Measurements from ENCODE around the gene TMEM269. TPM values are rescaled to one million over a fixed set of nuclear protein-coding genes. Genes with fewer than 3 reads are reported as not detected.

TMEM269 gene
- total and polyA plus RNA-seq, 2 donors (not counting 1 experiment from before 2014, with no cell fraction given), result 0.21 to 0.47 TPM

- DNase-seq, result no peak
- Histone ChIP-seq H3K36me3 (replicated peaks in 1 of 2; ENCODE audit: control extremely low read depth in 1 of 2, control insufficient read depth in 1 of 2, extremely low read depth in 1 of 2, insufficient read depth in 2 of 2, low read length in 1 of 2) (peaks cover 10 to 33% of the 10 kb centered on the region in 2 experiments), H3K9me3 (ENCODE audit: control extremely low read depth in 1 of 3, control insufficient read depth in 2 of 3, insufficient read depth in 1 of 3, low read length in 2 of 3) (no peaks in the 10 kb centered on the region), H3K4me1 (ENCODE audit: control insufficient read depth in 2 of 2, insufficient read depth in 2 of 2, low read length in 2 of 2) (peaks cover 15 to 21% of the 10 kb centered on the region in 2 donors), H3K79me2 (ENCODE audit: control insufficient read depth, insufficient read depth, low read length) (peaks cover 16% of the 10 kb centered on the region), H3K27ac (ENCODE audit: low read length in 2 of 2) (peak overlapping the region; percentile 51 to 79), H3K4me2 (replicated peaks; ENCODE audit: low read depth, low read length, poor library complexity, severe bottlenecking) (peak overlapping the region; percentile 36), H3K27me3 (replicated peaks in 1 of 4; ENCODE audit: control extremely low read depth in 1 of 4, control insufficient read depth in 3 of 4, insufficient read depth in 4 of 4, low read length in 3 of 4) (no peaks in the 10 kb centered on the region), H2AFZ (ENCODE audit: insufficient read depth, low read depth, low read length, poor library complexity, severe bottlenecking) (peak overlapping the region; percentile 11), H4K20me1 (ENCODE audit: control insufficient read depth, insufficient read depth, low read length, poor library complexity, severe bottlenecking) (no peaks in the 10 kb centered on the region), H3K4me3 (ENCODE audit: control extremely low read depth in 1 of 5, extremely low read depth in 1 of 5, insufficient read depth in 1 of 5, low read depth in 2 of 5, low read length in 4 of 5) (no peak overlapping the region), H3K9ac (ENCODE audit: low read length) (no peak overlapping the region)
- H3K27ac Mint-ChIP-seq, result peak overlapping the region; percentile 68
- 78% methylated on average over 9 of the region's 9 CpGs for WGBS (ENCODE audit: insufficient coverage)
- no peak overlapping the region for H3K4me3 Mint-ChIP-seq
- no peaks in the 10 kb centered on the region for H3K27me3 Mint-ChIP-seq
- no peak for TF ChIP-seq EZH2 (IDR thresholded peaks at IDR 0.05; ENCODE audit: borderline replicate concordance, insufficient read depth, low read depth, low read length, poor library complexity, severe bottlenecking)
- no peak for TF ChIP-seq CTCF (IDR thresholded peaks at IDR 0.05)
- CTCF ChIA-PET, result interaction anchor here (0.9 to 1.7 kb wide), 6 partner anchors 9 to 314 kb away, joined by 4 to 6 read pairs (median 4); partner anchors contain the start of gene YBX1
- intact Hi-C loops (cut with micrococcal nuclease), result no loop called here
- no peaks in the 10 kb centered on the region for H3K9me3 Mint-ChIP-seq (ENCODE audit: insufficient read depth)
- no peak for ATAC-seq (ENCODE audit: low read depth)
- POLR2A ChIA-PET, result no interaction called here
- H3K4me1 Mint-ChIP-seq, result peaks cover 15% of the 10 kb centered on the region
These were observed 25.7 kb upstream of the TMEM269 start for GRCh38 chr1:42759114-42759513.

- no peak overlapping the region for H3K4me2 ChIP-seq (replicated peaks; ENCODE audit: low read depth, low read length, poor library complexity, severe bottlenecking)
- H3K27ac ChIP-seq (ENCODE audit: low read length in 2 of 2), result no peak overlapping the region
- ATAC-seq (ENCODE audit: low read depth) (no peak), DNase-seq (no peak)
- no peak overlapping the region for H3K9ac ChIP-seq (ENCODE audit: low read length)
- CTCF ChIA-PET, result interaction anchor here (1.6 kb wide), 1 partner anchor 15 kb away, joined by 6 read pairs; no protein-coding TSS in a partner anchor
- H3K4me1 ChIP-seq (ENCODE audit: control insufficient read depth in 2 of 2, insufficient read depth in 2 of 2, low read length in 2 of 2), result peaks cover 30 to 38% of the 10 kb centered on the region in 2 donors
- no peaks in the 10 kb centered on the region for H4K20me1 ChIP-seq (ENCODE audit: control insufficient read depth, insufficient read depth, low read length, poor library complexity, severe bottlenecking)
- TF ChIP-seq CTCF (IDR thresholded peaks at IDR 0.05) (no peak), EZH2 (IDR thresholded peaks at IDR 0.05; ENCODE audit: borderline replicate concordance, insufficient read depth, low read depth, low read length, poor library complexity, severe bottlenecking) (no peak)
- peaks cover 40% of the 10 kb centered on the region for H3K79me2 ChIP-seq (ENCODE audit: control insufficient read depth, insufficient read depth, low read length)
- Mint-ChIP-seq H3K9me3 (ENCODE audit: insufficient read depth) (no peaks in the 10 kb centered on the region), H3K27ac (no peak overlapping the region), H3K4me3 (no peak overlapping the region), H3K4me1 (peaks cover 16% of the 10 kb centered on the region), H3K27me3 (no peaks in the 10 kb centered on the region)
- peaks cover 2 to 9% of the 10 kb centered on the region in 2 experiments for H3K36me3 ChIP-seq (replicated peaks in 1 of 2; ENCODE audit: control extremely low read depth in 1 of 2, control insufficient read depth in 1 of 2, extremely low read depth in 1 of 2, insufficient read depth in 2 of 2, low read length in 1 of 2)
- H3K9me3 ChIP-seq (ENCODE audit: control extremely low read depth in 1 of 3, control insufficient read depth in 2 of 3, insufficient read depth in 1 of 3, low read length in 2 of 3), result no peaks in the 10 kb centered on the region
- intact Hi-C loops (cut with micrococcal nuclease), result loop anchor here (10.0 kb wide), 1 partner anchor 1183 kb away; the partner anchor contains the start of gene IPO13
- H3K4me3 ChIP-seq (ENCODE audit: control extremely low read depth in 1 of 5, extremely low read depth in 1 of 5, insufficient read depth in 1 of 5, low read depth in 2 of 5, low read length in 4 of 5), result no peak overlapping the region
- no peak overlapping the region for H2AFZ ChIP-seq (ENCODE audit: insufficient read depth, low read depth, low read length, poor library complexity, severe bottlenecking)
- POLR2A ChIA-PET, result no interaction called here
- H3K27me3 ChIP-seq (replicated peaks in 1 of 4; ENCODE audit: control extremely low read depth in 1 of 4, control insufficient read depth in 3 of 4, insufficient read depth in 4 of 4, low read length in 3 of 4), result no peaks in the 10 kb centered on the region
- no CpG with 5 or more reads among the region's 4 CpGs for WGBS (ENCODE audit: insufficient coverage)
These were observed 23.2 kb upstream of the TMEM269 start for GRCh38 chr1:42761567-42761966.

All from B cell (primary cell).